BE2C (cell line): ENCODE data around the gene CCDC66.

Source experiments
- DNase-seq: peaks from one replicate; pipeline ENCODE4 v3.0.0-alpha.2; 2020
- H3K27me3 ChIP-seq: fragments of 250-450 bp; sonication (Bioruptor Pico); 2 replicates; pipeline ENCODE4 v1.5.1; 2020; ENCODE audit warnings: mild to moderate bottlenecking
- H3K36me3 ChIP-seq: fragments of 250-450 bp; sonication (Bioruptor Pico); 2 replicates; pipeline ENCODE4 v1.5.1; 2020; ENCODE audit warnings: mild to moderate bottlenecking
- H3K4me1 ChIP-seq: fragments of 250-450 bp; sonication (Bioruptor Pico); 2 replicates; pipeline ENCODE4 v1.5.1; 2020
- H3K4me3 ChIP-seq: 2 replicates; pipeline ENCODE4 v1.5.1; 2011; ENCODE audit warnings: low read depth, low read length
- H3K9me3 ChIP-seq: fragments of 250-450 bp; sonication (Bioruptor Pico); 2 replicates; pipeline ENCODE4 v1.5.1; 2020
- CTCF ChIP-seq: IDR thresholded peaks from 2 replicates; pipeline ENCODE4 v1.5.1; 2012; ENCODE audit warnings: mild to moderate bottlenecking, low read depth, low read length

Gene CCDC66

GRCh38 chr3:56655709-56656108, 98.7 kb downstream of the CCDC66 start:
- H3K4me1 ChIP-seq, result no peaks in the 10 kb centered on the region
- no peaks in the 10 kb centered on the region; the same call in 1 of the 2 replicates for H3K36me3 ChIP-seq
- H3K27me3 ChIP-seq, result no peaks in the 10 kb centered on the region
- DNase-seq, result no peak
- H3K9me3 ChIP-seq, result no peaks in the 10 kb centered on the region
- no peak for TF ChIP-seq CTCF
- H3K4me3 ChIP-seq, result no peak overlapping the region

- TF ChIP-seq CTCF, result no peak
- H3K36me3 ChIP-seq, result peaks cover 3% of the 10 kb centered on the region
- H3K27me3 ChIP-seq, result no peaks in the 10 kb centered on the region
- no peaks in the 10 kb centered on the region for H3K4me1 ChIP-seq
- no peaks in the 10 kb centered on the region for H3K9me3 ChIP-seq
- H3K4me3 ChIP-seq, result no peak overlapping the region
- no peak for DNase-seq
Measured at GRCh38 chr3:56664823-56665222, 107.8 kb downstream of the CCDC66 start.

- no peak for DNase-seq
- no peaks in the 10 kb centered on the region for H3K9me3 ChIP-seq
- no peaks in the 10 kb centered on the region for H3K27me3 ChIP-seq
- no peaks in the 10 kb centered on the region for H3K4me1 ChIP-seq
- no peak for TF ChIP-seq CTCF
- H3K36me3 ChIP-seq, result peaks cover 3% of the 10 kb centered on the region; the same call in 1 of the 2 replicates
- H3K4me3 ChIP-seq, result no peak overlapping the region
Measured at GRCh38 chr3:56667973-56668579, 111.1 kb downstream of the CCDC66 start.
